Measurements from ENCODE around the gene ACSL4.
"Not testable (repeated sequence)": the region's sequence is repeated elsewhere in the genome, so short reads cannot be mapped to it uniquely, and the experiment has no call there.

ACSL4 gene

DNA sequence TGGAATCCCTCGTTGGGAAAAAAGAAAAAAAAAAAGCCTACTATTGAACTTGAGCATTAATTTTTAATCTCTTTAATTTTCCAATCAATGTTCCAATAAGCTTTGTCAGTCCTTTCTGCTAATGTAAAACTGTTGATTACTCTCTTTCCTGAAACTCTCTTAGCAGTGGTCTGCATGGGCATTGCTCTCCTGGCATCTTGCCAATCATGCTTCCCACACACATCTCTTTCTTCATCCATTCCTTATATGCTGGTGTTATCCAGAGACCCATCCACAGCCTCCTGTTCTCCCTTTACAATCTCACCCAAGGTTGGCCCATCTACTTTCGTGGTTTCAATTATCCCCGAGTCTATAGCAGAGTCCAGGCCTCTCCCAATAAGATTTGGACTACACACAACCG lies 76.3 kb downstream of the ACSL4 start:
- TF ChIP-seq, protein P1, sequence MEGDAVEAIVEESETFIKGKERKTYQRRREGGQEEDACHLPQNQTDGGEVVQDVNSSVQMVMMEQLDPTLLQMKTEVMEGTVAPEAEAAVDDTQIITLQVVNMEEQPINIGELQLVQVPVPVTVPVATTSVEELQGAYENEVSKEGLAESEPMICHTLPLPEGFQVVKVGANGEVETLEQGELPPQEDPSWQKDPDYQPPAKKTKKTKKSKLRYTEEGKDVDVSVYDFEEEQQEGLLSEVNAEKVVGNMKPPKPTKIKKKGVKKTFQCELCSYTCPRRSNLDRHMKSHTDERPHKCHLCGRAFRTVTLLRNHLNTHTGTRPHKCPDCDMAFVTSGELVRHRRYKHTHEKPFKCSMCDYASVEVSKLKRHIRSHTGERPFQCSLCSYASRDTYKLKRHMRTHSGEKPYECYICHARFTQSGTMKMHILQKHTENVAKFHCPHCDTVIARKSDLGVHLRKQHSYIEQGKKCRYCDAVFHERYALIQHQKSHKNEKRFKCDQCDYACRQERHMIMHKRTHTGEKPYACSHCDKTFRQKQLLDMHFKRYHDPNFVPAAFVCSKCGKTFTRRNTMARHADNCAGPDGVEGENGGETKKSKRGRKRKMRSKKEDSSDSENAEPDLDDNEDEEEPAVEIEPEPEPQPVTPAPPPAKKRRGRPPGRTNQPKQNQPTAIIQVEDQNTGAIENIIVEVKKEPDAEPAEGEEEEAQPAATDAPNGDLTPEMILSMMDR (IDR thresholded peaks at IDR 0.05): no peak
- no peak for DNase-seq (ENCODE audit: low spot score)
- no peak overlapping the region for H3K4me3 ChIP-seq
- no peak overlapping the region for H3K27ac ChIP-seq

DNA sequence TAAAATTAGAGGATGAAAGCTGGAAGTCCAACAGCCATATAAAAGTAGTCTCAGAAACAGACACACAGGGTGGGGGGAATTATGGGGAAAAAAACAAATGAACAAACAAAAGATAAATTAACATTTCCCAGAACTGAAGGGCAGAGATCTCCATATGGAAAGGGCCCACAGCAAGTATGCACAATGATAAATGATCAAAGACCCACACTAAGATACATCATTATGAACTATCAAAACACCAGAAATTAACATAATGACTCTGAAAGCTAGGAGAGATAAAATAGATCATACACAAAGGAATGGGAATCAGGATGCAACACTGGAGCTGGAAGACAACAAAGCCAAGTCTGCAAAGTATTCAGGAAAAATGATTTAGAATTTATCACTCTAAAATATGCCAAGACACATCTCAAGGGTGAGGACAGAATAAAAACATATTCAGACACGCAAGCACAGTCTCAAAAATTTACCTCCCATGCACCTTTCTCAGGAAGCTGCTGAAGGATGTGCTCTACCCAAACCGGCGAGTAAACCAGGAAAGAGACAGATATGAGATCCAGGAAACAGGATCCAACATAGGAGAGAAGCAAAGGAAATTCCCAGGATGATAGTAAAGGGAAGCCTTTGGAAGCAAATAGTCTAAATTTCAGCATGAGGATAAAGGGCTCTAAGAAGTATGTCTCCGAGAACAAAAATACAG lies 77.4 kb downstream of the ACSL4 start:
- Histone ChIP-seq H3K4me3 (no peak overlapping the region), H3K27ac (no peak overlapping the region)
- TF ChIP-seq, protein P1 (IDR thresholded peaks at IDR 0.05): no peak
- no peak for DNase-seq (ENCODE audit: low spot score)

DNA sequence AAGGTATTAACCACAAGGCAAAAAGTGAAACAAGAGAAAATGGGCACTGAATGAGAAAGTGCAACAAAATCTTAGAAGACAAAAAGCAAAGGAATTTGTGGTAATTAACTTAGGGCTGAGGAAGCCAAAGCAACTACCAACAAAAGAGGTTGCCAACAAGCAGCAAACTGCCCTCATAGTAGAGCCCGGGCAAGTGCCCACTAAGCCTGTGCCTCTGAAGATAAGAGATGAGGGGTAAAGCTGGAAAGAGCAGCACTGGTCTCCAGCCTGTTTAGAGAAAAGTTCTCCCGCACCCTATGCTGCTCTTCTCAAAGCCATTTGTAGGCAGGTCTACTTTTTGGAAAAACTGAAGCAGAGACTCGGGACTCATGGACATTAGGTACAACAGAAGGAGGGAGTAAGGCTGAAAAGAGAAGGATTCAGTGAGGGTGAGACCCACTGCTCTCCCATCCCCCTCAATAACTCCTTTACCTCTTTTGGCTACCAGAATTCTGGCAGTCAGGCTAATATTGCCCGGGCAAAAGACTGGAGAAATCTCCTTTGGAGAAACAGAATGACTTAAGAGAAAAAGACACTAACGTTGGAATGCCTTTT lies 78.4 kb downstream of the ACSL4 start:
- TF ChIP-seq, protein P1 (IDR thresholded peaks at IDR 0.05): no peak
- Histone ChIP-seq H3K27ac (no peak overlapping the region), H3K4me3 (no peak overlapping the region)
- DNase-seq (ENCODE audit: low spot score): no peak

DNA sequence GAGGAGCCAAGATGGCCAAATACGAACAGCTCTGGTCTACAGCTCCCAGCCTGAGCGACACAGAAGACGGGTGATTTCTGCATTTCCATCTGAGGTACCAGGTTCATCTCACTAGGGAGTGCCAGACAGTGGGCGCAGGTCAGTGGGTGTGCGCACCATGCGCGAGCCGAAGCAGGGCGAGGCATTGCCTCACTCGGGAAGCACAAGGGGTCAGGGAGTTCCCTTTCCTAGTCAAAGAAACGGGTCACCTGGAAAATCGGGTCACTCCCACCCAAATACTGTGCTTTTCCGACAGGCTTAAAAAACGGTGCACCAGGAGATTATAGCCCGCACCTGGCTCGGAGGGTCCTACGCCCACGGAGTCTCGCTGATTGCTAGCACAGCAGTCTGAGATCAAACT lies 88.4 kb downstream of the ACSL4 start:
- H3K4me3 ChIP-seq; DNase-seq (ENCODE audit: low spot score); H3K27ac ChIP-seq: not testable (repeated sequence)

DNA sequence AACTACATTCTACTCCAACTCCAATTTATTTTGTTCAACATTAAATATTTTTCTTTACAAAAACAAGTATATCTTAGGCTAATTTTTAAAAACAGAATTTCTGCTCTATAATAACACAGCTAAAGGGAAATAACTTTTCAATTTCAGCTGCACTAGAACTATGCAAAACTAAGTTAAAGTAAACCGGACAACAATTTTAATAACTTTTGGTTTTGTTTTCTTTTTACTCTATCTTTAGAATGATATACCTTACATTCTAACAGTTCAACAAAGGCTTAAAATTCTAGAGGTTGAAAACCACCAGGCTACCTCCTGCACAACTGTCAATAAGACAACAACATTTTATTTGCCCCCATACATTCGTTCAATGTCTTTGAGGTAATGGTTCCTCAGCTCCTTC lies 89.4 kb downstream of the ACSL4 start:
- Histone ChIP-seq H3K4me3 (no peak overlapping the region), H3K27ac (no peak overlapping the region)
- TF ChIP-seq, protein P1 (IDR thresholded peaks at IDR 0.05): no peak
- DNase-seq (ENCODE audit: low spot score): no peak

DNA sequence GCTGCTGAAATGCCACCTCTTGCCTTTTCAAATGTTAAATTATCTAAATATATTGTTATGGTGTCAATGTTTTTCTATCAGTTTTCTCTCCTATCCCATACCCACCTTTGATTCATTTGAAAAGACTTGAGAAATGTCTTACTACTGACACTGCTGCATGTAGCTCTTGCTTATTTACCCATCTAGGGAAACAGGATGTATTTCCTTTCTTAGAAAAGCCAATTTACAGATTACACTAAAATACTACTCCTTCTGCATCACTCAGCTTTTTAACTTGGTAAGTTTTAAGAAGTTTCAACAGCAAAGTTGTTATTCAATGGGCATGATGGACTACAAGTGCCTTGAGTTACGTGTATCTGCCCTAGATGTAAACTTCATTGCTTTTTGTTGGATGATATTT lies 94.9 kb downstream of the ACSL4 start:
- TF ChIP-seq, protein P1 (IDR thresholded peaks at IDR 0.05): no peak
- H3K4me3 ChIP-seq: no peak overlapping the region
- H3K27ac ChIP-seq: no peak overlapping the region
- no peak for DNase-seq (ENCODE audit: low spot score)

DNA sequence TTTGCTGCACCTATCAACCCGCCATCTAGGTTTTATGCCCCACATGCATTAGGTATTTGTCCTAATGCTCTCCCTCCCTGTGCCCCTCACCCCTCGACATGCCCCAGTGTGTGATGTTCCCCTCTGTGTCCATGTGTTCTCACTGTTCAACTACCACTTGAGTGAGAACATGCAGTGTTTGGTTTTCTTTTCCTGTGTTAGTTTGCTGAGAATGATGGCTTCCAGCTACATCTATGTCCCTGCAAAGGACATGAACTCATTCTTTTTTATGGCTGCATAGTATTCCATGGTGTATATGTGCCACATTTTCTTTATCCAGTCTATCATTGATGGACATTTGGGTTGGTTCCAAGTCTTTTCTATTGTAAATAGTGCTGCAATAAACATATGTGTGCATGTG lies 95.6 kb downstream of the ACSL4 start:
- H3K4me3 ChIP-seq; DNase-seq (ENCODE audit: low spot score); H3K27ac ChIP-seq: not testable (repeated sequence)

DNA sequence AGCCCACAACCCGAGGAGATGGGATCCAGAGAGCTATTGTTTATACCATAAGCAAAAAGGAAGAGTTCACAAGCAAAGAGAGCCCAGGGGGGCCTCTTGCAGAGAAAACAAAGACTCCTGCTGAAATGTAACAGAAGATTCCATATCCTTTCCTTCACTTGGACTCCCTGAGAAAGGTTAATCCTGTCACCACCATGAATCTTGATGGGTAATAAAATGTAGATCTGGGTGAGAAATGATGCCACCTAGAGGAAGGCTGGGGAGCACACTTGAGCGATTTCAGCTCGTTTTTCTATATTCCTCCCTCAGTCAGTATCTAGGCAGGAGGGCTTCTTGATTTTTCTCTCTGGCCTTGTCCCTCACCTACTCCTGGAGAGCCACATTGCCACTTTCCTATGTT lies 97.9 kb downstream of the ACSL4 start:
- no peak overlapping the region for H3K27ac ChIP-seq
- no peak overlapping the region for H3K4me3 ChIP-seq
- no peak for DNase-seq (ENCODE audit: low spot score)
- TF ChIP-seq, protein P1 (IDR thresholded peaks at IDR 0.05): no peak

Data from coronary artery (tissue), 2 donors.